H1 (cell line): ENCODE results near the gene ZNF391. TPM values are rescaled to one million over a fixed set of nuclear protein-coding genes. Genes with fewer than 3 reads are reported as not detected.

ENCODE experiments used
- CTCF ChIA-PET: fragments of 300-600 bp; sonication (Branson Sonifier 250); formaldehyde crosslinking; loops from one replicate; lab custom pipeline; 2021; ENCODE audit not compliant: partially characterized antibody; lab: Charles Lee
- POLR2A ChIA-PET: fragments of 300-600 bp; sonication (Branson Sonifier 250); formaldehyde crosslinking; loops from one replicate; lab custom pipeline; 2021; ENCODE audit warnings: inconsistent platforms; ENCODE audit not compliant: partially characterized antibody; lab: Charles Lee
- DNase-seq, 2 experiments: peaks; one replicate each; pipeline versions ENCODE4 v3.0.0 to v3.0.0-alpha.2; 2010 to 2022; ENCODE audit warnings: low spot score in 2 of 2, low read depth in 1 of 2, mixed read lengths in 1 of 2
- FAIRE-seq: peaks from 2 replicates; lab custom pipeline; 2011; peaks lifted over from hg19 to GRCh38; lab: Jason Lieb, UNC
- H2AFZ ChIP-seq: 2 replicates; pipeline ENCODE4 v1.8.1; 2012; ENCODE audit warnings: low read length, inconsistent platforms
- H2AK5ac ChIP-seq: 2 replicates; pipeline ENCODE4 v1.6.1; 2013; ENCODE audit warnings: low read depth, low read length
- H2BK120ac ChIP-seq: replicated peaks from 2 replicates; pipeline ENCODE3; 2013; ENCODE audit warnings: low read depth, low read length, inconsistent platforms
- H2BK12ac ChIP-seq: 2 replicates; pipeline ENCODE4 v1.6.1; 2013; ENCODE audit warnings: low read depth, low read length
- H2BK15ac ChIP-seq: 2 replicates; pipeline ENCODE4 v1.6.1; 2013; ENCODE audit warnings: low read length
- H2BK20ac ChIP-seq: 2 replicates; pipeline ENCODE4 v1.6.1; 2013; ENCODE audit warnings: low read length
- H2BK5ac ChIP-seq: 2 replicates; pipeline ENCODE4 v1.6.1; 2013; ENCODE audit warnings: low read depth, low read length
- H3K14ac ChIP-seq: 2 replicates; pipeline ENCODE4 v1.6.1; 2013; ENCODE audit warnings: inconsistent platforms; ENCODE audit not compliant: insufficient read length
- H3K18ac ChIP-seq: 2 replicates; pipeline ENCODE4 v1.6.1; 2013; ENCODE audit warnings: low read length; ENCODE audit errors: extremely low read depth
- H3K23ac ChIP-seq: 2 replicates; pipeline ENCODE4 v1.6.1; 2013; ENCODE audit warnings: inconsistent platforms; ENCODE audit not compliant: insufficient read length
- H3K23me2 ChIP-seq: 2 replicates; pipeline ENCODE4 v1.6.1; 2013; ENCODE audit warnings: low read depth, low read length
- H3K27ac ChIP-seq: 2 replicates; pipeline ENCODE4 v1.6.1; 2011; ENCODE audit warnings: low read depth, low read length, inconsistent platforms
- H3K27me3 ChIP-seq, 4 experiments: replicated peaks in 1 of 4; 1 replicate in 1 of 4; 2 replicates in 3 of 4; pipeline versions ENCODE4 v1.6.1 to v1.8.1; 2011 to 2013; ENCODE audit warnings: low read length in 3 of 4, mild to moderate bottlenecking in 3 of 4, inconsistent platforms in 2 of 4, mixed read lengths in 2 of 4, moderate library complexity in 1 of 4; ENCODE audit not compliant: control insufficient read depth in 3 of 4, insufficient read depth in 3 of 4; ENCODE audit errors: extremely low read depth in 1 of 4
- H3K36me3 ChIP-seq, 4 experiments: 2 replicates each; pipeline versions ENCODE4 v1.6.1 to v1.8.1; 2011 to 2013; ENCODE audit warnings: mild to moderate bottlenecking in 4 of 4, low read length in 3 of 4, moderate library complexity in 2 of 4, control low read depth in 1 of 4, inconsistent platforms in 1 of 4; ENCODE audit not compliant: insufficient read depth in 4 of 4, control insufficient read depth in 2 of 4
- H3K4ac ChIP-seq: replicated peaks from 2 replicates; pipeline ENCODE3; 2013; ENCODE audit warnings: low read length, low read depth, mixed read lengths, inconsistent platforms; ENCODE audit not compliant: insufficient read length
- H3K4me1 ChIP-seq, 4 experiments: replicated peaks in 1 of 4; 1 replicate in 1 of 4; 2 replicates in 3 of 4; pipeline versions ENCODE4 v1.6.1 to v1.8.1; 2011 to 2013; ENCODE audit warnings: low read length in 3 of 4, inconsistent platforms in 2 of 4, mixed read lengths in 1 of 4; ENCODE audit not compliant: insufficient read depth in 4 of 4, control insufficient read depth in 3 of 4
- H3K4me2 ChIP-seq, 2 experiments: 2 replicates each; pipeline versions ENCODE4 v1.6.1 to v1.8.1; 2011 to 2013; ENCODE audit warnings: low read depth in 2 of 2, low read length in 2 of 2, control low read depth in 1 of 2, inconsistent platforms in 1 of 2, mild to moderate bottlenecking in 1 of 2; ENCODE audit not compliant: insufficient read depth in 1 of 2
- H3K4me3 ChIP-seq, 4 experiments: fragments of 200-600, 300-600 bp in 1 of 4; sonication (generic), shearing (Covaris generic), sonication (Bioruptor Twin) in 1 of 4; 2 replicates each; pipeline versions ENCODE4 v1.5.1 to v1.8.1; 2011 to 2016; ENCODE audit warnings: low read length in 4 of 4, low read depth in 3 of 4, control low read depth in 2 of 4, inconsistent platforms in 2 of 4, mild to moderate bottlenecking in 2 of 4, mixed read lengths in 1 of 4, moderate library complexity in 1 of 4; ENCODE audit not compliant: insufficient read depth in 2 of 4; ENCODE audit errors: extremely low read depth in 1 of 4
- H3K56ac ChIP-seq: replicated peaks from 2 replicates; pipeline ENCODE3; 2013; ENCODE audit warnings: low read depth, mild to moderate bottlenecking, mixed read lengths, low read length, inconsistent platforms; ENCODE audit not compliant: insufficient read length
- H3K79me1 ChIP-seq: 2 replicates; pipeline ENCODE4 v1.6.1; 2013; ENCODE audit warnings: low read depth, low read length, control low read depth
- H3K79me2 ChIP-seq, 2 experiments: 2 replicates each; pipeline versions ENCODE4 v1.6.1 to v1.8.1; 2012 to 2013; ENCODE audit warnings: low read length in 2 of 2, mild to moderate bottlenecking in 2 of 2, inconsistent platforms in 1 of 2; ENCODE audit not compliant: insufficient read depth in 2 of 2, control insufficient read depth in 1 of 2
- H3K9ac ChIP-seq, 4 experiments: replicated peaks in 1 of 4; 1 replicate in 1 of 4; 2 replicates in 3 of 4; pipeline versions ENCODE4 v1.6.1 to v1.8.1; 2011 to 2013; ENCODE audit warnings: low read depth in 3 of 4, low read length in 3 of 4, control low read depth in 2 of 4, mild to moderate bottlenecking in 2 of 4, moderate library complexity in 2 of 4, inconsistent platforms in 1 of 4; ENCODE audit errors: extremely low read depth in 1 of 4
- H3K9me3 ChIP-seq, 2 experiments: 2 replicates each; pipeline versions ENCODE4 v1.6.1 to v1.8.1; 2012 to 2013; ENCODE audit warnings: mild to moderate bottlenecking in 2 of 2, moderate library complexity in 2 of 2, control low read depth in 1 of 2, inconsistent platforms in 1 of 2, low read depth in 1 of 2, low read length in 1 of 2, mixed read lengths in 1 of 2; ENCODE audit not compliant: insufficient read depth in 2 of 2
- H4K20me1 ChIP-seq, 2 experiments: replicated peaks in 1 of 2; 2 replicates each; pipeline versions ENCODE3 to v1.8.1; 2011 to 2013; ENCODE audit warnings: inconsistent platforms in 2 of 2, low read length in 2 of 2, mild to moderate bottlenecking in 1 of 2; ENCODE audit not compliant: insufficient read depth in 2 of 2, control insufficient read depth in 1 of 2
- H4K5ac ChIP-seq: 2 replicates; pipeline ENCODE4 v1.6.1; 2013; ENCODE audit warnings: low read length, low read depth, mixed read lengths, inconsistent platforms; ENCODE audit not compliant: insufficient read length
- H4K8ac ChIP-seq: 2 replicates; pipeline ENCODE4 v1.8.0; 2013; ENCODE audit warnings: mild to moderate bottlenecking, moderate library complexity, low read length, inconsistent platforms; ENCODE audit not compliant: insufficient read depth; ENCODE audit errors: extremely low read depth
- H4K91ac ChIP-seq: replicated peaks from 2 replicates; pipeline ENCODE3; 2013; ENCODE audit warnings: low read length, mixed read lengths, inconsistent platforms; ENCODE audit not compliant: insufficient read length
- POLR2AphosphoS5 ChIP-seq: IDR thresholded peaks from 2 replicates; pipeline ENCODE4 v1.6.1; 2011; ENCODE audit warnings: low read depth, low read length
- WGBS, 2 experiments: shearing (Covaris generic) in 1 of 2; methylation state at CpG; one replicate each; pipeline versions ENCODE4 v1.1.6 to v1.1.7; 2013 to 2015; ENCODE audit warnings: low lambda C conversion rate in 2 of 2, mixed read lengths in 2 of 2, inconsistent platforms in 1 of 2, low coverage in 1 of 2, missing lambda C conversion rate in 1 of 2; ENCODE audit not compliant: insufficient replicate concordance in 2 of 2, insufficient coverage in 1 of 2, insufficient read length in 1 of 2; ENCODE audit errors: extremely low coverage in 1 of 2, missing lambda C conversion rate in 1 of 2; 5-methylcytosine and 5-hydroxymethylcytosine counted together
- polyA plus RNA-seq, 7 experiments: library from polyadenylated mRNA; depleted of rRNA in 3 of 7; stranded (reverse) in 5 of 7; unstranded in 2 of 7; fragments of >200 nt in 5 of 7; fragments of 200-250 nt in 2 of 7; gene quantifications; 1 replicate in 5 of 7; 2 replicates in 1 of 7; 4 replicates in 1 of 7; pipeline versions ENCODE4 v1.2.1 to v1.2.3, GENCODE V29; 2011 to 2013; ENCODE audit warnings: missing spikeins in 2 of 7, mixed read lengths in 2 of 7
- total RNA-seq: library from RNA; stranded (reverse); fragmentation: NEBNext Ultra II Directional; extraction: Animal tissue kit (Norgen Biotek cat#: 25700); gene quantifications from 2 replicates; pipeline ENCODE4 v1.2.1, GENCODE V29; 2021

ZNF391 gene
- total and polyA plus RNA-seq, 2 of the 8 experiments (the other 6 are each of a cell fraction or from before 2014, with no cell fraction given): 4.8 to 13.0 TPM

GRCh38 chr6:27428966-27429365 lies 40.4 kb downstream of the ZNF391 start:
- Histone ChIP-seq H3K9ac (no peak overlapping the region), H4K5ac (no peak overlapping the region), H3K79me2 (no peaks in the 10 kb centered on the region), H3K4me3 (no peak overlapping the region), H3K14ac (no peak overlapping the region), H3K27ac (no peak overlapping the region), H2BK12ac (no peak overlapping the region), H3K23ac (no peak overlapping the region), H3K79me1 (no peaks in the 10 kb centered on the region), H3K4ac (no peak overlapping the region), H3K36me3 (no peaks in the 10 kb centered on the region; a peak in 1 of 8 replicates), H4K91ac (no peak overlapping the region), H2BK15ac (no peak overlapping the region), H3K9me3 (peaks cover 0 to 8% of the 10 kb centered on the region in 2 experiments; a peak in 2 of 4 replicates), H3K27me3 (no peaks in the 10 kb centered on the region), H2AFZ (no peak overlapping the region), H2BK20ac (no peak overlapping the region), H3K4me1 (no peaks in the 10 kb centered on the region), H3K23me2 (no peaks in the 10 kb centered on the region; the same call in 1 of the 2 replicates), H3K4me2 (no peak overlapping the region), H3K18ac (no peak overlapping the region), H4K20me1 (no peaks in the 10 kb centered on the region), H3K56ac (no peak overlapping the region), H2BK5ac (no peak overlapping the region), H4K8ac (no peak overlapping the region), H2AK5ac (no peak overlapping the region), H2BK120ac (no peak overlapping the region)
- no peak for TF ChIP-seq POLR2AphosphoS5
- FAIRE-seq (no peak), DNase-seq (no peak)
- WGBS, 2 experiments: 95% methylated on average over 2 of the region's 2 CpGs; no CpG with 5 or more reads in 1 of the 2 experiments
- POLR2A ChIA-PET: interaction anchor here (1.0 kb wide), 1 partner anchor 15 kb away, joined by 3 read pairs; no protein-coding TSS in a partner anchor
- CTCF ChIA-PET: interaction anchor here (1.0 kb wide), 1 partner anchor 8 kb away, joined by 4 read pairs; no protein-coding TSS in a partner anchor
